GM19193 (cell line): ENCODE results near the gene RBM17.

Experiments
- POLR2A ChIP-seq: IDR thresholded peaks from 4 replicates; pipeline ENCODE4 v1.6.1; 2011; ENCODE audit not compliant: insufficient read depth, insufficient read length; ENCODE audit errors: extremely low read depth

The RBM17 gene

GRCh38 chr10:6164271-6165095, 75.6 kb downstream of the RBM17 start:
- TF ChIP-seq POLR2A: no peak

- TF ChIP-seq POLR2A: no peak
These were observed 76.4 kb downstream of the RBM17 start for GRCh38 chr10:6165221-6165725.
